IPS-NIHi7 (cell line): Measurements from ENCODE around the gene ANG.

Experiments used
- DNase-seq: peaks from one replicate; pipeline ENCODE4 v3.0.0; 2012; ENCODE audit warnings: mixed read lengths; ENCODE audit errors: extremely low spot score

The ANG gene

GRCh38 chr14:20676072-20676471 is 12.5 kb upstream of the ANG start:
- no peak for DNase-seq

DNA sequence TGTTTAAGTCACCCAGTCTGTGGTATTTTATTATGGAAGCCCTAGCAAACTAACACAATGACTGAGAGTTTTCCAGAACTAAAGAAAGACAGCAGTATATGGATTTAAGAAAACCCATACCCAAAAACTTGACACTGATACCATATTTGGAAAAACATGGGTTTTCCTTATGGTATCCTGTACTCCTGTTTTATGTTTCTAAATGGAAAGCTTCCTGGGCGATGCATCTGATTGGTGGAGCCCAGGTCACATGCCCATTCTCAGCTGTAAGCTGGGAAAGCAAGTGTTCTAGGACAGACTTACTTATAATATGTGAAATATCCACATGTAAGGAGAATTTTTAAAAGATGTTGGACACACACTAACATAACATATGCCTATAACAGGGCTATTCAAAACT is 8.7 kb upstream of the ANG start:
- DNase-seq = no peak

GRCh38 chr14:20680363-20680762 is 8.2 kb upstream of the ANG start:
- DNase-seq = no peak

DNA sequence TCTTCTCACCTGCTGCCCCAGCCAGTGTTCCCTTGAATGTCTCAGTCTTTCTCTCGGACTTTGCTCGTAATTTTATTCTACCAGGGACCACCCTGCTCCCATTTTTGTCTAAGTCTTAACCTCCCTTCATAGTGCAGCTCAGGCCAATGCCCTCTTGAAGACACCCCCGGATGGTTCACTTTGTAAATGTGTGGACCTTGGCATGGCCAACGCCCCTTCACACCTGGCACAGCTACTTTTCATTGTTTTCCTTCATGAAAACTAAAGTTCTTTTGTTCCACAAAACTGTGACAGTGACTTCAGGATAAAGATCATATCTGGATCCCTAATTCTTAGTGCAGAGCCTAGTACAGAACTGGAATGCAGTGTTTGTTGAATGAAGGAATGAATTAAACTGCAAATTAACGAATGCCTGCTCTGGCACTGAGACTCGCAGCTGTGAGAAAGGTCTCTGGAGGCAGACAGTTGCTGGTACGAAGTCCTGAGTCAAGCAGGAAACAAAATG is 7.7 kb upstream of the ANG start:
- peak; percentile 72 for DNase-seq

GRCh38 chr14:20681348-20682126 is 7.0 kb upstream of the ANG start:
- DNase-seq = peak; percentile 52

GRCh38 chr14:20682127-20682434 is 6.5 kb upstream of the ANG start:
- DNase-seq = no peak

GRCh38 chr14:20682435-20683124 is 6.0 kb upstream of the ANG start:
- peak; percentile 66 for DNase-seq

DNA sequence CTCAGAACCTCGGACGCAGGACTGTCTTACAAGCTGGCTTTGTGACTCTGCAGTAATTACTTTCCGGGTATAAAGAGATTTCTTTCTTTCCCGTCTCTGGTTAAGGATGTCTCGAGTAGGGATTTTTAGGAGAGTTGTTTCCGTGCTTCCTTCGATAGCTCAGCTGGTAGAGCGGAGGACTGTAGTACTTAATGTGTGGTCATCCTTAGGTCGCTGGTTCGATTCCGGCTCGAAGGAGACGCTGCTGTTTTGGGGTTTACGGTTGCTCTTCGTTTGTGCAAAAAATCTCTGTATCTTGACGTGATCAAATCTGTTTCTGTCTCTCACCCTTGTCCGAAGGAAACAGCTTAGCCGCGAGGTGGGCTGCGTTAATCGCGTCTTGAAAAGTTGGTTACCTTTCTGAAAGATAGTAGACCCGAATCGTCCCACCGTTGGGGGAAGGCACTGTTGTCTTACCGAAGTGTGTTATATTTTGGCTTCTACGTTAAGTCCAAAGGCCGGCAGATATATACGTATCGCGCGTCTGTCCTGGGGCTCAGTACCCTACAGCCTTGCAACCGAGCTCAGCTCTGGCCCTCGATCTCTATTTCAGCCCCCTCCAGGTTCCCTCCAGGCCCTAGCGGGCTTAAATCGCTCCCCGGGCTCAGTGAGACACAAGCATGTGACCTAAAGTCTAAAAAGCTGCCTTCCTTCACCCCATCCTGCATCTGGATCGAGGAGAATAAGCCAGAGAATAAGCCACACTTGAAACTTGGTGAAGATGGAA is 5.3 kb upstream of the ANG start:
- DNase-seq = peak; percentile 35

DNA sequence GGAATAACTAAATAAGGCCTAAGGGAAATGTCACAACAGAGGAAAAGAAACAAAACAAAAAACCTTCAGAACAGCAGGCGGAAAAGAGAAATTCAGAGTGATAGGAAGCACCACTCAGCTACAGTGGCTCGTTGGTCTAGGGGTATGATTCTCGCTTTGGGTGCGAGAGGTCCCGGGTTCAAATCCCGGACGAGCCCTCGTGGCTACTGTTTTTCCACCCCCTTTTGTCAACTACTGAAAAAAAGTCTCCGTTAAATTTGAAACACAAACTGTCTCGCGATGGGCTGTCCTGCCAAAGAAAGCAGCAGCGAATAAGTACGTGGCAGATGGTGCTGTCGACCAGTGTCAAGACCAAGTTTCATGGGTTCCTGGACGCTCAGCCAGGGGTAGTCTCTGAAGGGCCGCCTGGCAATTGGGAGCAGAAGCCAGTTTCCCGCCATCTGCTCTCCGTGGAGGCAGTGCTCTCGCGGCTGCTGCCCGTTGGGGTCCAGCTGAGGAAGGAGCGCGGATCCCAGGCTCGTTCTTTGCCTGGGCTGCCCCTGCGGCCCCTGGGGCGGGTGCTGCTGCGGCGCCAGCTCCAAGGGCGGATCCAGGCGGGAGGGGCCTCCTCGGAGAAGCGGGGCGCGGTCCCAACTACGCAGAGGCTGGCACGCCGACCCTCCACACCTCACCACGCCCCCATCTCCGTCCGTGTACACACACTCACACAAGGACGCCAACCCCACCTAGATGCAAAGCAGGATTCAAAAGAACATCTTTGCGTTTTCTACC is 4.5 kb upstream of the ANG start, which contains the start of gene RNASE4:
RNASE4 (plus strand) TSS at position 670 of the 771 bp plus-strand sequence. CDS start 14,812 bp downstream, outside the sequence.
- peak; percentile 61 for DNase-seq

DNA sequence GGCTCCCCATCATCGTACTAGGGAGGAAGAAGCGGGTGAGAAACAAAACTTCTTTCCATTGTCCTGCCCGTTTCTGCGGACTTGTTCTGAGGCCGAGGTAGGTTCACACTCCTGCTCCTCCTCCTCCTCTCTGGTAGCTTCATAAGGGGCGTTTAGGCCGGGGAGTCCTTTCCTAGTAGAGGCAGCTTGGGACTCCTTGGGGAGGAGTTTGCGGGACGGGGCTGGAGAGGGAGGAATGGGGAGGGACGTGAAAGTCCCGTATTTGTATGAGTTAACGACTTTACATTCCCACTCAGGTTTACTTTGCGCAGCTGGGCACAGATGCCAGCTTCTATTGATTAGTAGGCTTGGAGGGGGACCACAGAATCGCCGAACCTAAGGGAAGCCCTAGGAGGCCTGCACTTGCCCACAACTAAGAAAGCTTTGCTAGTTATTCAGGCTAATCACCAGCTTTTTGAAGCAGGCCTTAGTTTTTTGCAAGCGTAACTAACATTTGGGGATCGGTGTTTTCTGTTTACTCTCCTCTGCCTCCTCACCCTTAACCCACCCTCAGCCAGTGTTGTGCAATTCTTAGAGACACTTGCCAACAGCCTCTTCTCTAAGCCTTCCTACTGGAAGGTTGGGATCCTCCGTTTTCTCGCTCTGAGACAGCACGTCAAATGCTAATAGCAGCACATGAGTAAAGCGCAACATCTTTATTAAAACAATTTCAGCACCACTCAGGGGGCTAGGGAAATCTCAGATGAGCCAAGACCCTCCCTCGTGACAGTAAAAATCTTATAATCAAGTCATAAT is 3.7 kb upstream of the ANG start:
- DNase-seq = peak; percentile 27

DNA sequence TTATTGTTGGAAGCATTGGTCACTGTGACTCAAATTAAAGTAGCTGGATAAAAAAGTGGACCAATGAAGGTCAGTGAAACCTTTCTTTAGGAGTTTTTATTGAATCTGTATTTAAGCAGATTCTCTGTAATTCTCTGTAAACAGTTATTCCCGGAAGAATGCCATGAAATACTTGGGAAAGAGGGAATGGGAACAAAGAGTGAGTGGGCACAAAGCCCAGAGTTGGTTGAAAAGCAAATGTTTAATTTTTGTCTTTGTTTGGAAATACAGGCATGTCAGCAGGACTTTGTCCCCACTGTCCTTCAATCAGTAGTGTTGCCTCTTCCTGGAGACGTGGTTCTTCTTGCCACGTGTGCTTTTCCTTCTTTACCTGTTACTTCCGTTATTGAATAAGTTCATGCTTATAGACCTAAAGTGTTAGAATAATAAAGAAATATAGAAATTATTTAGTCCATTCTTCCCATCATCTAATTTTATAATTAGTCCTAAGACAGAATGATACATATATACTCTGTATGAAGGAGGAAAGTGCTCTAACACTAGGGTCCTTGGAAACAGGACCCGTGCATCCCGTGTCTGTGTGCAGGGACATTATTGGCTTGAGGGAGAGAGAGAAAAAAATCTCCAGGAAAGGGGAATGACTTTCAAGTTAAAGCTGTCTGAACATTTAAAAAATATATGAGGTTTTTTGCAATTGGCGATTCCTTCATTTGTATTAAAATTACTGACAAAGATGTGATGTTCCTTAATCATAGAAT is 2.0 kb upstream of the ANG start:
- DNase-seq = no peak

DNA sequence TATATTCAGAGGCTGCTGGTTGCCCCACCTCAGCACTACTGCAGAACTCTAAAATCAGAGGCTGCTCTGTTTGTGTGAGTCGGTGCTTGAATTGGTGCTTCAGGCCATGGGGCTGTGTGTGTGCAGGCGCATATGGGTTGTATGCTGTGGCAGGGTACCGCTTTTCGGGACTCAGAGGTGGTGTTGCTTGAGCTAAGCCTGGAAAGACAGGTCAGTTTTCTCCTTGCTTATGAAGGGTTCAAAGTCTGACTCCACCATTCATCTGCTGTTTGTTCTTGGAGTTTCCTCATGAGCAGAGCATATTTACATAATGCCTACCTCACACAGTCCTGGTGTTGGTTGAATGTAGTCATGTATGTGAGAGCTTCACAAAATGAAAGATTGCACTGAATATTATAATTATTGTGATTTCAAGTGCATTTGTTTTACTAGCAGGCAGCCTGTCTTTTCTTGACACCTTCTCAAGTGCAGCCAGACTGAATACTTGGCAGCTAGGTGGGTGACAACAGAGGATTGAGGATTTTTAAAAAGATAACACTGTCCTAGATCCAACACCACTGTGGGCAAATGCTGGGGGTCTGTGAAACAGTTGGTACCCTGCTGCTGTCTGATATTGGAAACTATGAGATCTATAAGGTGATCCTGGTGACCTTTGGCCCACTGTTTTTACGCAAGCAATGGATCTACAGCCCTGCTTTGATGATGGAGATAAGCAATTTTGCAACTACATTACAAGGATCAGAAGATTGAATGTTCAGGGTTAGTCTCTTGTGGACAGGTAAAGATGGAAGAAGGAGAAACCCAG is 1.0 kb upstream of the ANG start:
- DNase-seq = no peak

GRCh38 chr14:20690848-20691640 is 2.5 kb downstream of the ANG start:
- peak; percentile 71 for DNase-seq

DNA sequence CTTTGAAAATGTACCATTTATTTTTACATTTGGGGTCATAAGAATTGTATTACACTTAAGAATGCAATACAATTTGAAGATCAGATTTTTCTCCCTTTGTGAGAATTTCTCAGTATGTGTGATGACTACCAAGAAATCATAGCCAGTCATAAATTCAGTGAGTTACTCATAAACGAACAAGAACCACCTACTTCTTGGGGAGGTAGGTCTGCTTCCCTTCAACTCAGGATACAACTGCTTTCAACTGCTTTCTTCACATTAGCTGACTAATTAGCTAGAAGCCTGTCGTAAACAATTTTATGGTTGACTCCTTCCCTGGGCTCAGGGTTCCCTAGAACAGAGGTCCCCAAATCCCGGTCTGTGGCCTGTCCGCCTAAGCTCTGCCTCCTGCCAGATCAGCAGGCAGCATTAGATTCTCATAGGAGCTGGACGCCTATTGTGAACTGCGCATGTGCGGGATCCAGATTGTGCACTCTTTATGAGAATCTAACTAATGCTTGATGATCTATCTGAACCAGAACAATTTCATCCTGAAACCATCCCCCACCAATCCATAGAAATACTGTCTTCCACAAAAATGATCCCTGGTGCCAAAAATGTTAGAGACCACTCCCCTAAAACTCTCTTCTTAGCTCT is 3.7 kb downstream of the ANG start:
- no peak for DNase-seq

DNA sequence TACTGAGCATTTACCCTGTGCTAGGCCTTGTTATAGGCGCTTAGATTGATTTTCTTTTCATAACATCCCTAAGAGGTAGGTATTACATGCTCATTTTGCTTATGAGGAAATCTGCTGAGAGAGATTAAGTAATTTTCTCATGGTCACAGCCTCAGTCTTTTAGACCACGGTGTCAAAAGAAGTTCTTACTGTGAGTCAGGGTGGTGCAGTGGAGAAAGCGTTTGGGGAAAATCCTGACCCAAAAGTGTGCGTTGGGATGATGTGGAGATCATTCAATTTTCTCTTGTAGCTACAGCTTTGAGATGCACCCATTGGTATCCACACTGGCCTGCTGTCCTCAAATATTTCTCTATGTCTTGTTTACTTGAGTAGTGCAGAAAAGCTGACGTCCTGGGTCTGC is 8.2 kb downstream of the ANG start:
- DNase-seq = no peak

DNA sequence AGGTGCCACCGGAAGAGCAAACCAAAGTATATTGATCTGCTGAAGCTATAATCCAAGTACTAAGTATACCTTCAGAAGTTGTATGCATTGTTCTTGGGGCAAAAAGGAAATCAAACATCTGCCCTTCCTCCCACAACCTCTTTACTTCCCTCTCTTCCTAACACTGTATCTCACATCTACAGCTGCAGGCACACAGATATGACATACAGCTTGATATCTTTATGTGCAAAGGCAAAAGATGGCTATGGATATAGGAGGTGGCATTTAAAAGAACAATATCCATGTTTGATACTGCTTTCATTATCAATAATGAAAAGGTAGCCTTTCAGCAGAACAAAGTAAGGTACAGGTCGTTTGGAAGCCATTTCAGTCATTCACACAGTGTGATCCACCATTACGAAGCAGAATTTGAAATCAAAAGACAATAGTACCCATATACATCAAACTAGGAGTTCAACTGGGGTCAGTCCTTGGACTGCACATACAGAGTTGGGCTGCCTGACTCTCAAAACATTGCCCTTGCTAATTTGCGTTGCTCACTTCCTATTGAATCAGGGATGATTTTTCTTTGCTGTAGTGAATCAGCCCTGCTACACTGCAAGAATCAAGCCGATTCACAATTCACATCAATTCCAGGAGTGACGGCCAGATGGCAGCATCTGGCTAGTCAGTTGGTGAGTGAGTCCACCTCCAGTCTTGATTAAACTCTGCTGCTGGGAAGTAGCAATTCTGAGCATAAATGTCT is 8.9 kb downstream of the ANG start:
- peak; percentile 76 for DNase-seq

DNA sequence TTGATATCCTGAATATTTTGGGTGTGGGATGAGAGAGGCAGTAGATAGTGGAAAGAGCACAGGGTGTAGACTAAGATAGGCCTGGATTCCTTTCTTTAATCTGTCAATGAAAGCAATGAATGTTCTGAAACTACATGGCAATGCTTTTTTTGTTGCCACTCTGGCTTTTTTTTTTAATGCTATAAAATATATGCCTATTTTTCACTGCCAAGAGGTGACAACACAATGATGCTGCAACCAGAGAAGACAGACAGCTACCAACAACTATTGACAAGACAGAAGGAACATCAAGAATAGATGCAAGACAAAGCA is 9.4 kb downstream of the ANG start:
- no peak for DNase-seq
